Middle frontal gyrus (tissue), 1 donor: ENCODE results near the gene ATXN1.

Source experiments
- DNase-seq: peaks from one replicate; pipeline ENCODE4 v3.0.0-alpha.2; 2015; ENCODE audit warnings: low spot score; ENCODE audit errors: extremely low spot score

ATXN1 gene

GRCh38 chr6:16747232-16748024 is 13.8 kb downstream of the ATXN1 start:
- no peak for DNase-seq

GRCh38 chr6:16746812-16747211 is 14.4 kb downstream of the ATXN1 start:
- DNase-seq, result no peak

- DNase-seq, result no peak
Measured at GRCh38 chr6:16746401-16746800, 14.9 kb downstream of the ATXN1 start.

- DNase-seq, result no peak
Measured at GRCh38 chr6:16743664-16744210, 17.5 kb downstream of the ATXN1 start.

GRCh38 chr6:16742116-16742515 is 19.1 kb downstream of the ATXN1 start:
- DNase-seq, result no peak

GRCh38 chr6:16741112-16742016 is 19.9 kb downstream of the ATXN1 start:
- DNase-seq, result no peak

- no peak for DNase-seq
Measured at GRCh38 chr6:16740097-16740496, 21.2 kb downstream of the ATXN1 start.

- no peak for DNase-seq
Measured at GRCh38 chr6:16739329-16739801, 21.9 kb downstream of the ATXN1 start.

- DNase-seq, result no peak
Measured at GRCh38 chr6:16737925-16738324, 23.3 kb downstream of the ATXN1 start.

GRCh38 chr6:16736856-16737775 is 24.1 kb downstream of the ATXN1 start:
- no peak for DNase-seq

GRCh38 chr6:16735014-16735413 is 26.2 kb downstream of the ATXN1 start:
- no peak for DNase-seq

GRCh38 chr6:16733085-16733484 is 28.2 kb downstream of the ATXN1 start:
- DNase-seq, result no peak

- no peak for DNase-seq
Measured at GRCh38 chr6:16731478-16732051, 29.7 kb downstream of the ATXN1 start.

- no peak for DNase-seq
Measured at GRCh38 chr6:16730738-16731477, 30.4 kb downstream of the ATXN1 start.

GRCh38 chr6:16729744-16730143 is 31.5 kb downstream of the ATXN1 start:
- no peak for DNase-seq

GRCh38 chr6:16729183-16729691 is 32.0 kb downstream of the ATXN1 start:
- no peak for DNase-seq

GRCh38 chr6:16728513-16729182 is 32.6 kb downstream of the ATXN1 start:
- no peak for DNase-seq

GRCh38 chr6:16727996-16728395 is 33.3 kb downstream of the ATXN1 start:
- no peak for DNase-seq
